ENCODE data around the gene GHR. TPM values are rescaled to one million over a fixed set of nuclear protein-coding genes. Genes with fewer than 3 reads are reported as not detected.

Gene GHR
- polyA plus RNA-seq, 1 donor (not counting 4 experiments of a cell fraction or from before 2014, with no cell fraction given): 1.8 TPM

GRCh38 chr5:42487077-42487476 is 63.8 kb downstream of the GHR start:
- Histone ChIP-seq H3K4me1 (ENCODE audit: control insufficient read depth, extremely low read depth, insufficient read depth, low read length) (no peaks in the 10 kb centered on the region), H3K79me2 (ENCODE audit: control insufficient read depth, insufficient read depth, low read length) (no peaks in the 10 kb centered on the region), H3K4me3 (ENCODE audit: control insufficient read depth in 2 of 3, extremely low read depth in 1 of 3, insufficient read depth in 2 of 3, low read depth in 1 of 3, low read length in 3 of 3) (no peak overlapping the region), H3K36me3 (ENCODE audit: control insufficient read depth in 2 of 2, extremely low read depth in 1 of 2, insufficient read depth in 2 of 2, low read length in 2 of 2) (no peaks in the 10 kb centered on the region), H4K20me1 (ENCODE audit: control insufficient read depth, extremely low read depth, insufficient read depth, low read length) (no peaks in the 10 kb centered on the region), H3K9me3 (ENCODE audit: control insufficient read depth, low read depth, low read length) (no peaks in the 10 kb centered on the region), H2AFZ (ENCODE audit: control insufficient read depth, low read length) (no peak overlapping the region), H3K9me1 (ENCODE audit: control insufficient read depth, extremely low read depth, insufficient read depth, low read length) (no peaks in the 10 kb centered on the region), H3K9ac (ENCODE audit: control insufficient read depth, extremely low read depth, insufficient read depth, low read length) (no peak overlapping the region), H3K4me2 (ENCODE audit: control insufficient read depth, extremely low read depth, insufficient read depth, low read depth, low read length) (no peak overlapping the region), H3K27ac (ENCODE audit: control insufficient read depth, insufficient read depth, low read length) (no peak overlapping the region), H3K27me3 (ENCODE audit: control insufficient read depth, extremely low read depth, insufficient read depth, low read length) (no peaks in the 10 kb centered on the region)
- DNase-seq (ENCODE audit: low read depth, low spot score) (no peak), FAIRE-seq (no peak)
- dilution Hi-C loops (cut with MboI; ENCODE audit: extremely low pct_ligation_motif_present, low sequenced_read_pairs): no loop called here
- no peak for TF ChIP-seq CTCF (optimal IDR thresholded peaks at IDR 0.05 in 1 of 3, IDR thresholded peaks at IDR 0.05 in 1 of 3, conservative IDR thresholded peaks at IDR 0.05 in 1 of 3; ENCODE audit: extremely low read depth in 1 of 3, insufficient read depth in 2 of 3, low read length in 3 of 3)
- no peak for TF ChIP-seq EZH2 (IDR thresholded peaks at IDR 0.05; ENCODE audit: low read length)

DNA sequence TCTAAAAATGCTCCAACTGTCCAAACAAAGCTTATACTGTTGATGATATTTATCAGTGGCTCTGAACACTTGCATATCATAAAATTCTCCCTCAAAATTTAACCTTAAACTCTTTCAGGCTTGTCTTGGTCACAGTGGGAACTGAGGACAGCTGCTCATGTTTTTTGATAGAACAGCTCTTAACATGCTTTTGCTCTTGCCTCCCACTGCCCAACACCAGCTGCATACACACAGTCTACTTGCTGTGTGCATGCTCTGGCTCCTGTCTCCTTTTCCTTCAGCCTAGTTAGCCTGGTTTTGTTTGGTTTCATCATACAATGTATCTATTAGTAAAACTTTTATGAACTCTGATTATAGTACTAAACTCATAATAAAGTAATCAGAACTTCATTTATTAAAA is 64.6 kb downstream of the GHR start:
- Histone ChIP-seq H3K36me3 (ENCODE audit: control insufficient read depth in 2 of 2, extremely low read depth in 1 of 2, insufficient read depth in 2 of 2, low read length in 2 of 2) (no peaks in the 10 kb centered on the region), H3K4me1 (ENCODE audit: control insufficient read depth, extremely low read depth, insufficient read depth, low read length) (no peaks in the 10 kb centered on the region), H3K79me2 (ENCODE audit: control insufficient read depth, insufficient read depth, low read length) (no peaks in the 10 kb centered on the region), H3K4me2 (ENCODE audit: control insufficient read depth, extremely low read depth, insufficient read depth, low read depth, low read length) (no peak overlapping the region), H3K4me3 (ENCODE audit: control insufficient read depth in 2 of 3, extremely low read depth in 1 of 3, insufficient read depth in 2 of 3, low read depth in 1 of 3, low read length in 3 of 3) (no peak overlapping the region), H3K27me3 (ENCODE audit: control insufficient read depth, extremely low read depth, insufficient read depth, low read length) (no peaks in the 10 kb centered on the region), H2AFZ (ENCODE audit: control insufficient read depth, low read length) (no peak overlapping the region), H4K20me1 (ENCODE audit: control insufficient read depth, extremely low read depth, insufficient read depth, low read length) (no peaks in the 10 kb centered on the region), H3K9ac (ENCODE audit: control insufficient read depth, extremely low read depth, insufficient read depth, low read length) (no peak overlapping the region), H3K9me1 (ENCODE audit: control insufficient read depth, extremely low read depth, insufficient read depth, low read length) (no peaks in the 10 kb centered on the region), H3K27ac (ENCODE audit: control insufficient read depth, insufficient read depth, low read length) (no peak overlapping the region), H3K9me3 (ENCODE audit: control insufficient read depth, low read depth, low read length) (no peaks in the 10 kb centered on the region)
- TF ChIP-seq CTCF (optimal IDR thresholded peaks at IDR 0.05 in 1 of 3, IDR thresholded peaks at IDR 0.05 in 1 of 3, conservative IDR thresholded peaks at IDR 0.05 in 1 of 3; ENCODE audit: extremely low read depth in 1 of 3, insufficient read depth in 2 of 3, low read length in 3 of 3) (no peak), EZH2 (IDR thresholded peaks at IDR 0.05; ENCODE audit: low read length) (no peak)
- dilution Hi-C loops (cut with MboI; ENCODE audit: extremely low pct_ligation_motif_present, low sequenced_read_pairs): no loop called here
- FAIRE-seq: no peak
- no peak for DNase-seq (ENCODE audit: low read depth, low spot score)
